Bronchial epithelial cell (primary cell): ENCODE results near the gene PLA2G4A. TPM values are rescaled to one million over a fixed set of nuclear protein-coding genes. Genes with fewer than 3 reads are reported as not detected.

Experiments used
- DNase-seq: peaks from one replicate; pipeline ENCODE4 v3.0.0-alpha.2; 2010; ENCODE audit warnings: low read depth
- FAIRE-seq: peaks from 2 replicates; lab custom pipeline; 2011; peaks lifted over from hg19 to GRCh38; lab: Jason Lieb, UNC
- H3K27me3 ChIP-seq: 2 replicates; pipeline ENCODE4 v1.5.1; 2011; ENCODE audit warnings: low read length; ENCODE audit not compliant: control insufficient read depth, insufficient read depth
- H3K36me3 ChIP-seq: 2 replicates; pipeline ENCODE4 v1.5.1; 2011; ENCODE audit warnings: low read length; ENCODE audit not compliant: control insufficient read depth, insufficient read depth
- H3K4me3 ChIP-seq: 2 replicates; pipeline ENCODE4 v1.5.1; 2011; ENCODE audit warnings: mild to moderate bottlenecking, low read depth, low read length, control low read depth
- total RNA-seq: library from RNA; depleted of rRNA; stranded (reverse); fragments of >200 nt; gene quantifications from 2 replicates; pipeline ENCODE4 v1.2.1, GENCODE V29; 2014
- TF ChIP-seq, protein P1 (sequence below): IDR thresholded peaks from 2 replicates; pipeline ENCODE4 v1.5.1; 2011; ENCODE audit warnings: mild to moderate bottlenecking, moderate library complexity, low read length, control low read depth, inconsistent platforms; ENCODE audit not compliant: insufficient read depth, severe bottlenecking

The PLA2G4A gene
- total RNA-seq, 1 donor from 2014 or later = 5.5 TPM

DNA sequence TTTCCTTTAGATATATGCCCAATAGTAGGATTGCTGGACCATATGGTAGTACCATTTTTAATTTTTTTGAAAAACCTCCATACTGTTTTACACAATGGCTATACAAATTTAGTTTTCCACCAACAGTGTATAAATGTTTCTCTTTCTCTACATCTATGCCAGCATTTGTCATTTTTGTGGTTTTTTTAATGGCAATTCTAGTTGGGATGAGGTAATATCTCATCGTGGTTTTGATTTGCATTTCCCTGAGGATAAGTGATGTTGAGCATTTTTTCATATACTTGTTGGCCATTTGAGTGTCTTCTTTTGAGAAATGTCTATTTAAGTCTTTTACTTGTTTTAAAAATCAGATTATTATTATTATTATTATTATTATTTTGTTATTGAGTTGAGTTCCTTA lies 35.5 kb downstream of the PLA2G4A start:
- TF ChIP-seq, protein P1, sequence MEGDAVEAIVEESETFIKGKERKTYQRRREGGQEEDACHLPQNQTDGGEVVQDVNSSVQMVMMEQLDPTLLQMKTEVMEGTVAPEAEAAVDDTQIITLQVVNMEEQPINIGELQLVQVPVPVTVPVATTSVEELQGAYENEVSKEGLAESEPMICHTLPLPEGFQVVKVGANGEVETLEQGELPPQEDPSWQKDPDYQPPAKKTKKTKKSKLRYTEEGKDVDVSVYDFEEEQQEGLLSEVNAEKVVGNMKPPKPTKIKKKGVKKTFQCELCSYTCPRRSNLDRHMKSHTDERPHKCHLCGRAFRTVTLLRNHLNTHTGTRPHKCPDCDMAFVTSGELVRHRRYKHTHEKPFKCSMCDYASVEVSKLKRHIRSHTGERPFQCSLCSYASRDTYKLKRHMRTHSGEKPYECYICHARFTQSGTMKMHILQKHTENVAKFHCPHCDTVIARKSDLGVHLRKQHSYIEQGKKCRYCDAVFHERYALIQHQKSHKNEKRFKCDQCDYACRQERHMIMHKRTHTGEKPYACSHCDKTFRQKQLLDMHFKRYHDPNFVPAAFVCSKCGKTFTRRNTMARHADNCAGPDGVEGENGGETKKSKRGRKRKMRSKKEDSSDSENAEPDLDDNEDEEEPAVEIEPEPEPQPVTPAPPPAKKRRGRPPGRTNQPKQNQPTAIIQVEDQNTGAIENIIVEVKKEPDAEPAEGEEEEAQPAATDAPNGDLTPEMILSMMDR = no peak
- DNase-seq = no peak
- Histone ChIP-seq H3K4me3 (no peak overlapping the region), H3K27me3 (no peaks in the 10 kb centered on the region), H3K36me3 (no peaks in the 10 kb centered on the region)
- FAIRE-seq = no peak

DNA sequence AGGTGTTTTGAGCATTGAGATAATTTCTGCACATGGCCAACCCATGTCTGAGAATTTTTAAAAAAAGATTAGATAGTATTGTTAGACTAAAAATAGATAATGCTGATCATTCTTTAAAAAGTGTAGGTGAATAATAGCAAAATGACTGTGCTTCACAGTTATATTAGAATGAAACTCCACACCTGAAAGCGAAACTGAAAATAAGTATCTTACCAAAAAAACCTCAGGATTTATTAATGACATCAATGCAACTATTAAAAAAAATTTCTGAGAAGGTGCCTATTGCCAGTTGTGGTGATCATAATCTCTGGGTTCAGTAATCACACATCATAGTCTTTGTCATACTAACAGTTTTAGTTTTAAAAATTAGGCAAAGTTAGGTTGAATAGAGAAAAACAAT lies 36.5 kb downstream of the PLA2G4A start:
- H3K27me3 ChIP-seq = no peaks in the 10 kb centered on the region
- no peak overlapping the region for H3K4me3 ChIP-seq
- FAIRE-seq (no peak), DNase-seq (no peak)
- no peaks in the 10 kb centered on the region for H3K36me3 ChIP-seq
- TF ChIP-seq, protein P1 = no peak

DNA sequence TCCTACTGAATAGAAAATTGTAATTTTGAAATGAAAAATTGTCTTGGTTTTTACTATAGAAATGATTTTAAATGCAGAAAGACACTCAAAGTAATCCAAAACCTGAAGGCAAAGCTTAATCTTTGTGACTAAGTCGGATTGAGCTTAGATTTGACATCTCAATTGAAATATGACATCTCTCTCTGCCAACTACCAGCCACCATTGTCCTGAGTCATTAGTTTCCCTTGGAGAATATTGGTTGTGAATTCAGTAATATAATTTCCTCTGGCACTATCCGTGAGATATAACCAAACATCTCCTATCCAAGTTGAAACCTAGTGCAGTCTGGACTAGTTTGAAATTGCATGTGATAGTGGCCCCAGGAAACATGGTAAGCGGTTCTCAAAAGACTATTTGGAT lies 37.1 kb downstream of the PLA2G4A start:
- DNase-seq = no peak
- no peaks in the 10 kb centered on the region for H3K27me3 ChIP-seq
- no peak overlapping the region for H3K4me3 ChIP-seq
- TF ChIP-seq, protein P1 = no peak
- FAIRE-seq = no peak
- no peaks in the 10 kb centered on the region for H3K36me3 ChIP-seq

DNA sequence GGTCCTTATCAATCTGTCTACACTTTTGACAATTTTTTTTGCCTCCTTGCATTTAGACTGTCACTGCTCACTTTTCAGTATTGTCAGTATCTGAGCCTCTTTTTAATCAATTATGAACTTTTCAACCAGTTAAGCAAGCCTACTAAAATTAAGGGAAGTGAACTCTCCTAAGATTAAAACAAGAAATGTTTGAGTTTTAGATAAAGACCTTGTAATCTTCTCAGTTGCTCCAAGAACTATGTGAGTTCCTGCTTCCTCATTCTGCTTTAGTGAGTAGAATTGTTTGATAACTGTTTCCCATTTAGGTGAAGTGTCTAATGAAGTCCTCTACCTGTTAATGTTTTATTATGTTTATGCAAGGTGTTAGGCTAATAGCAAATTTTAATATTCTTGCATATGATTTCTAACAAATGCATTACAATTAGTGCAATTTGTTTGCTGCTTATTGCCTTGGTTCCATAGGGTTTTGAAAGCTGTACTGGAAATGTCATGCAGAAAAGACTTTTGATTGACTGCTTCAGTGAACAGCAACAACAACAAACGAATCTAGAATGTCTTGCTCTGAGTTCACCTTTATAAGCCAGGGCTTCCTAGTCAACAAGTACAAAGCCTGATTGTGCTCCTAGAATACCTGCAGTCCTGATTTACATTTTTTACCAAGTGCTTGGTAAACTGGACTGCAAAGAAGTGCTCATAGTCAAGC lies 40.9 kb downstream of the PLA2G4A start:
- H3K27me3 ChIP-seq = no peaks in the 10 kb centered on the region
- H3K36me3 ChIP-seq = no peaks in the 10 kb centered on the region
- no peak for DNase-seq
- TF ChIP-seq, protein P1 = no peak
- no peak overlapping the region for H3K4me3 ChIP-seq
- no peak for FAIRE-seq

DNA sequence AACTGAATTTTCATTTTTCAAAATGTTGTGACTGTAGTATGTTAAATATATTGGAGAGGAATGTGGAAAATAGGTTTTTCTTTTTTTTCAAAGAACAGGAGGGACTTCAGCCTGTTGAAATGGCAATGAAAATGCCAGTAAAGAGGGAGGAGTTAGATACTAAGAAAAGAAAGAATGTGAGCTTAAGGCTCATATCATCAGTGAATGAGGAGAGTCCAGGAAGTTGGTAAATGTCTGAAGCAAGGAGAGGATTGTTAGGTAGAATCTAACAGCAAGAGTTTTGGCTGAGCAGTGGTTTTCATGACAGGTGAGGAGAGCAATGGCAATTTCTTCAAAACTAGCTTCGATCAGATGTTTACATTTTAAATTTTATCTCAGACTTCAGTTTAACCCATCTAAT lies 43.0 kb downstream of the PLA2G4A start:
- TF ChIP-seq, protein P1 = no peak
- Histone ChIP-seq H3K27me3 (no peaks in the 10 kb centered on the region), H3K4me3 (no peak overlapping the region), H3K36me3 (no peaks in the 10 kb centered on the region)
- DNase-seq (no peak), FAIRE-seq (no peak)

DNA sequence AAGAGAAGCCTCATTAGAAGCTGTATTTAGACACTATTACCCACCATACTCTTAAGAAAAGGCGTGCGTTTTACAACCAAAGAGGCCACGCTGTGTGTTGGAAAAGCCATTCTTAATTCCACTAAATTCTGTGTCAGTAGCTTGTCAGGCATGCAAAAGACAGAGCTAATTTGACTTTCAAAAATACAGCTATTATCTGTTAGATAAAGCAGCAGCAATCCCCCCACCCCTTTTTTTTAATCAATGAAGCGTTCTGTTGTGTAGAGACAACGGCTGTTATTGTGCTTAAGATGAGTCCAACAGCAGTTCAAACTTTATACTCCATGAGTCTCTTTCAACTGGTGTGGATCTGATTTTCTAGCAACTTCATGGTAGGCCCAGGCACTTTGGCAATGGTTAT lies 43.5 kb downstream of the PLA2G4A start:
- TF ChIP-seq, protein P1 = no peak

More for the DNA sequence above, 43.5 kb downstream of the PLA2G4A start:
- DNase-seq (no peak), FAIRE-seq (no peak)
- Histone ChIP-seq H3K36me3 (no peaks in the 10 kb centered on the region), H3K4me3 (no peak overlapping the region), H3K27me3 (no peaks in the 10 kb centered on the region)
